HG03439 (cell line): ENCODE data around the gene AP3D1.

Source experiments
- ATAC-seq: cut with Tn5 transposase; IDR thresholded peaks from one replicate; pipeline ENCODE4 v1.9.1; 2021; ENCODE audit warnings: mild to moderate bottlenecking, moderate library complexity; ENCODE audit not compliant: unreplicated experiment

The AP3D1 gene

GRCh38 chr19:2113439-2114211, 37.7 kb downstream of the AP3D1 start:
- no peak for ATAC-seq

GRCh38 chr19:2112516-2113320, 38.6 kb downstream of the AP3D1 start:
- no peak for ATAC-seq

GRCh38 chr19:2111886-2112285, 39.5 kb downstream of the AP3D1 start:
- ATAC-seq: no peak

- ATAC-seq: no peak
These were observed 39.9 kb downstream of the AP3D1 start for GRCh38 chr19:2111425-2111824.

GRCh38 chr19:2110822-2111221, 40.5 kb downstream of the AP3D1 start:
- ATAC-seq: no peak

- no peak for ATAC-seq
These were observed 42.1 kb downstream of the AP3D1 start for GRCh38 chr19:2109046-2109864.

GRCh38 chr19:2108251-2109016, 42.9 kb downstream of the AP3D1 start:
- ATAC-seq: no peak

- no peak for ATAC-seq
These were observed 48.2 kb downstream of the AP3D1 start for GRCh38 chr19:2103045-2103707.

- no peak for ATAC-seq
These were observed 49.7 kb downstream of the AP3D1 start for GRCh38 chr19:2101417-2102335.

GRCh38 chr19:2100719-2101061, 50.7 kb downstream of the AP3D1 start:
- ATAC-seq: no peak

GRCh38 chr19:2099937-2100718, 51.2 kb downstream of the AP3D1 start:
- no peak for ATAC-seq

- ATAC-seq: no peak
These were observed 52.3 kb downstream of the AP3D1 start for GRCh38 chr19:2099054-2099501.

GRCh38 chr19:2097886-2098327, 53.5 kb downstream of the AP3D1 start:
- ATAC-seq: no peak

GRCh38 chr19:2097203-2097885, 54.0 kb downstream of the AP3D1 start:
- ATAC-seq: peak; percentile 3

GRCh38 chr19:2096480-2097202, 54.7 kb downstream of the AP3D1 start, which contains the start of gene IZUMO4:
Gene IZUMO4 (plus strand): TSS chr19:2096915. CDS start chr19:2096946, 31 bp downstream.
- peak; percentile 52 for ATAC-seq

- peak; percentile 43 for ATAC-seq
These were observed 55.3 kb downstream of the AP3D1 start, which contains the start of gene MOB3A for GRCh38 chr19:2096034-2096479. Gene MOB3A (minus strand): TSS chr19:2096326. CDS start chr19:2078560, 17,766 bp downstream.
